T-helper 1 cell treated with Interleukin-12 subunit alpha and Interleukin-12 subunit beta and Interleukin-4 antibody, amounts not matched to agents 30 μg/mL and 1 μg/mL, for 36 hours (primary cell): ENCODE data around the gene EIF2B2.
A peak's percentile ranks its signal among the peaks of the same experiment; 100 is the strongest.

ENCODE experiments used
- H3K27ac Mint-ChIP-seq: one replicate; pipeline ENCODE4 v1.8.0; 2021; ENCODE audit warnings: mild to moderate bottlenecking, mixed read lengths
- H3K27me3 Mint-ChIP-seq: one replicate; pipeline ENCODE4 v1.8.0; 2021; ENCODE audit warnings: low read depth, mixed read lengths
- H3K36me3 Mint-ChIP-seq: one replicate; pipeline ENCODE4 v1.8.0; 2021; ENCODE audit warnings: low read depth, mixed read lengths
- H3K4me1 Mint-ChIP-seq: one replicate; pipeline ENCODE4 v1.8.0; 2021; ENCODE audit warnings: low read depth, mixed read lengths
- H3K4me3 Mint-ChIP-seq: one replicate; pipeline ENCODE4 v1.8.0; 2021; ENCODE audit warnings: mild to moderate bottlenecking, moderate library complexity, mixed read lengths
- H3K9me3 Mint-ChIP-seq: one replicate; pipeline ENCODE4 v1.8.0; 2021; ENCODE audit warnings: mixed read lengths

Gene EIF2B2

GRCh38 chr14:75002392-75003249 is at the start of gene EIF2B2:
TSS of gene EIF2B2 (plus strand) at chr14:75002921. CDS start at chr14:75002991, 70 bp downstream.
- peak within 1 kb of the TSS; percentile 97 for H3K4me3 Mint-ChIP-seq
- H3K27ac Mint-ChIP-seq = peak within 1 kb of the TSS; percentile 96
- H3K9me3 Mint-ChIP-seq = peaks cover 5% of the 10 kb centered on the region
- peaks cover 37% of the 10 kb centered on the region for H3K36me3 Mint-ChIP-seq
- peaks cover 9% of the 10 kb centered on the region for H3K27me3 Mint-ChIP-seq
- H3K4me1 Mint-ChIP-seq = peaks cover 27% of the 10 kb centered on the region

- peaks cover 9% of the 10 kb centered on the region for H3K27me3 Mint-ChIP-seq
- no peaks in the 10 kb centered on the region for H3K9me3 Mint-ChIP-seq
- H3K4me1 Mint-ChIP-seq = no peaks in the 10 kb centered on the region
- H3K27ac Mint-ChIP-seq = no peak overlapping the region
- H3K4me3 Mint-ChIP-seq = no peak overlapping the region
- H3K36me3 Mint-ChIP-seq = no peaks in the 10 kb centered on the region
Measured at GRCh38 chr14:74953686-74954085, 49.0 kb upstream of the EIF2B2 start.

GRCh38 chr14:74954232-74954946 is 48.3 kb upstream of the EIF2B2 start:
- Mint-ChIP-seq H3K27me3 (peaks cover 9% of the 10 kb centered on the region), H3K27ac (no peak overlapping the region), H3K4me3 (no peak overlapping the region), H3K4me1 (no peaks in the 10 kb centered on the region), H3K9me3 (no peaks in the 10 kb centered on the region), H3K36me3 (no peaks in the 10 kb centered on the region)

- peak overlapping the region; percentile 40 for H3K4me3 Mint-ChIP-seq
- peaks cover 9% of the 10 kb centered on the region for H3K27me3 Mint-ChIP-seq
Measured at GRCh38 chr14:74954947-74955228, 47.8 kb upstream of the EIF2B2 start.

GRCh38 chr14:74955229-74956026 is 47.3 kb upstream of the EIF2B2 start, which contains the start of gene PGF:
TSS of gene PGF (minus strand) at chr14:74955597. CDS start at chr14:74955242, 355 bp downstream.
- Mint-ChIP-seq H3K4me3 (peak within 1 kb of the TSS; percentile 52), H3K27ac (no peak within 1 kb of the TSS), H3K27me3 (peaks cover 9% of the 10 kb centered on the region), H3K36me3 (no peaks in the 10 kb centered on the region), H3K9me3 (no peaks in the 10 kb centered on the region), H3K4me1 (no peaks in the 10 kb centered on the region)

More at GRCh38 chr14:74954947-74955228, 47.8 kb upstream of the EIF2B2 start:
- no peaks in the 10 kb centered on the region for H3K36me3 Mint-ChIP-seq
- no peaks in the 10 kb centered on the region for H3K4me1 Mint-ChIP-seq
- no peaks in the 10 kb centered on the region for H3K9me3 Mint-ChIP-seq
- no peak overlapping the region for H3K27ac Mint-ChIP-seq

- H3K27me3 Mint-ChIP-seq = peaks cover 9% of the 10 kb centered on the region
- no peaks in the 10 kb centered on the region for H3K36me3 Mint-ChIP-seq
- H3K4me3 Mint-ChIP-seq = peak overlapping the region; percentile 21
- H3K4me1 Mint-ChIP-seq = no peaks in the 10 kb centered on the region
- H3K27ac Mint-ChIP-seq = no peak overlapping the region
- H3K9me3 Mint-ChIP-seq = no peaks in the 10 kb centered on the region
Measured at GRCh38 chr14:74956027-74956279, 46.8 kb upstream of the EIF2B2 start.

GRCh38 chr14:74956280-74957072 is 46.2 kb upstream of the EIF2B2 start:
- Mint-ChIP-seq H3K36me3 (no peaks in the 10 kb centered on the region), H3K4me3 (peak overlapping the region; percentile 52), H3K9me3 (no peaks in the 10 kb centered on the region), H3K27me3 (peaks cover 9% of the 10 kb centered on the region), H3K4me1 (no peaks in the 10 kb centered on the region), H3K27ac (no peak overlapping the region)

- Mint-ChIP-seq H3K27me3 (peaks cover 23% of the 10 kb centered on the region), H3K4me1 (no peaks in the 10 kb centered on the region), H3K9me3 (no peaks in the 10 kb centered on the region), H3K36me3 (no peaks in the 10 kb centered on the region), H3K27ac (no peak overlapping the region), H3K4me3 (no peak overlapping the region)
Measured at GRCh38 chr14:74959596-74960180, 43.0 kb upstream of the EIF2B2 start.

GRCh38 chr14:74960736-74961135 is 42.0 kb upstream of the EIF2B2 start:
- H3K4me1 Mint-ChIP-seq = no peaks in the 10 kb centered on the region
- H3K27me3 Mint-ChIP-seq = peaks cover 23% of the 10 kb centered on the region
- no peak overlapping the region for H3K4me3 Mint-ChIP-seq
- no peak overlapping the region for H3K27ac Mint-ChIP-seq
- H3K9me3 Mint-ChIP-seq = no peaks in the 10 kb centered on the region
- no peaks in the 10 kb centered on the region for H3K36me3 Mint-ChIP-seq

- no peak overlapping the region for H3K4me3 Mint-ChIP-seq
- no peaks in the 10 kb centered on the region for H3K9me3 Mint-ChIP-seq
- peaks cover 25% of the 10 kb centered on the region for H3K27me3 Mint-ChIP-seq
- no peaks in the 10 kb centered on the region for H3K36me3 Mint-ChIP-seq
- H3K4me1 Mint-ChIP-seq = no peaks in the 10 kb centered on the region
- H3K27ac Mint-ChIP-seq = no peak overlapping the region
Measured at GRCh38 chr14:74961238-74961911, 41.3 kb upstream of the EIF2B2 start.

GRCh38 chr14:74962046-74962445 is 40.7 kb upstream of the EIF2B2 start:
- Mint-ChIP-seq H3K36me3 (no peaks in the 10 kb centered on the region), H3K9me3 (no peaks in the 10 kb centered on the region), H3K27ac (no peak overlapping the region), H3K4me1 (no peaks in the 10 kb centered on the region), H3K4me3 (no peak overlapping the region), H3K27me3 (peaks cover 20% of the 10 kb centered on the region)

GRCh38 chr14:74962493-74962892 is 40.2 kb upstream of the EIF2B2 start:
- Mint-ChIP-seq H3K4me1 (no peaks in the 10 kb centered on the region), H3K36me3 (no peaks in the 10 kb centered on the region), H3K27me3 (peaks cover 20% of the 10 kb centered on the region), H3K27ac (no peak overlapping the region), H3K4me3 (no peak overlapping the region), H3K9me3 (no peaks in the 10 kb centered on the region)

GRCh38 chr14:74963178-74963704 is 39.5 kb upstream of the EIF2B2 start:
- Mint-ChIP-seq H3K27ac (no peak overlapping the region), H3K9me3 (no peaks in the 10 kb centered on the region), H3K27me3 (peaks cover 24% of the 10 kb centered on the region), H3K4me3 (no peak overlapping the region), H3K4me1 (no peaks in the 10 kb centered on the region), H3K36me3 (no peaks in the 10 kb centered on the region)
